Uterus (tissue), 4 donors: Measurements from ENCODE around the gene ARPC3. TPM values are rescaled to one million over a fixed set of nuclear protein-coding genes. Genes with fewer than 3 reads are reported as not detected.
"Not testable (repeated sequence)": the region's sequence is repeated elsewhere in the genome, so short reads cannot be mapped to it uniquely, and the experiment has no call there.

Experiments used
- DNase-seq, 2 donors: peaks; one replicate each; pipeline ENCODE4 v3.0.0-alpha.2; 2019 to 2020
- H3K27ac ChIP-seq, 2 donors: fragments of 200-600 bp; sonication (generic); 1 replicate in 1 of 2; 2 replicates in 1 of 2; pipeline ENCODE4 v1.5.1; 2016 to 2018
- H3K27me3 ChIP-seq, 2 donors: fragments of 200-600 bp; sonication (generic); one replicate each; pipeline ENCODE4 v1.5.1; 2018 to 2019; ENCODE audit warnings: control low read depth in 1 of 2
- H3K36me3 ChIP-seq, 2 donors: fragments of 200-600 bp; sonication (generic); one replicate each; pipeline ENCODE4 v1.5.1; 2019; ENCODE audit warnings: control low read depth in 1 of 2
- H3K4me1 ChIP-seq, 2 donors: fragments of 200-600 bp; sonication (generic); one replicate each; pipeline ENCODE4 v1.5.1; 2018 to 2019; ENCODE audit warnings: control low read depth in 1 of 2
- H3K4me3 ChIP-seq, 2 donors: fragments of 200-600 bp; sonication (generic); 1 replicate in 1 of 2; 2 replicates in 1 of 2; pipeline ENCODE4 v1.5.1; 2018 to 2019; ENCODE audit warnings: mild to moderate bottlenecking in 1 of 2
- H3K9me3 ChIP-seq, 2 donors: fragments of 200-600 bp; sonication (generic); one replicate each; pipeline ENCODE4 v1.5.1; 2019; ENCODE audit warnings: control low read depth in 1 of 2
- POLR2A ChIP-seq, 2 donors: fragments of 450-650 bp; IDR thresholded peaks; one replicate each; pipeline ENCODE4 v1.6.1; 2016; ENCODE audit warnings: antibody characterized with exemption in 2 of 2, mild to moderate bottlenecking in 1 of 2, moderate library complexity in 1 of 2
- intact Hi-C: fragments of 100-400 bp; cut with DNase I; formaldehyde crosslinking; loops from one replicate; pipeline ENCODE4 v1.15.1; 2023; ENCODE audit warnings: low total_unique reads
- total RNA-seq, 4 donors: library from RNA; depleted of rRNA in 3 of 4; stranded (reverse); fragments of >200 nt in 3 of 4; gene quantifications; one replicate each; pipeline versions ENCODE4 v1.1.0 to v1.2.4, GENCODE V29; 2014 to 2023
- TF ChIP-seq, protein P1 (sequence below), 4 experiments: fragments of 200-600 bp in 2 of 4; fragments of 450-650 bp in 2 of 4; sonication (generic) in 2 of 4; IDR thresholded peaks; one replicate each; pipeline ENCODE4 v1.5.1; 2016 to 2019; ENCODE audit warnings: antibody characterized with exemption in 4 of 4, mild to moderate bottlenecking in 2 of 4, moderate library complexity in 1 of 4
- donor health status: DM: yes; HTN: yes; CAD: no.

The ARPC3 gene
- total RNA-seq, 4 donors from 2014 or later: 106 to 132 (median 118) TPM

DNA sequence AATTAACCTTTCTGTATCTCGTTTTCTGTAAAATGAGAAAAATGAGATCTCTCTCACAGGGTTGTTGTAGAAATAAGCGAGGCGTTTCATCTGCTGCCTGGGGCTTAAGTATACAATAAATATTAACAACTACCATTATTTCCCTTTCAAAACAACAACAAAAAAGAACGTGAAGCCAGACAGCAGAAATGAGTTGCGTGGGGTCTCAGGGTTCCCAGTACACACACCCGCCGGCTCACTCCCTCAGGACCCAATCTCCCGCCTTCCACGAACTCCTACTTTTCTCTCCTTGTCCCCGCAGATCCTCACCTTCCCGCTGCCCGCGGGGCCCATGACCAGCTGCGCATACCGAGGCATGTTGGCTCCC, 17.7 kb upstream of the ARPC3 start:
- H3K27ac ChIP-seq: peak overlapping the region; percentile 97 to 99
- peaks cover 9 to 15% of the 10 kb centered on the region in 2 donors for H3K4me1 ChIP-seq
- DNase-seq: no peak
- no peaks in the 10 kb centered on the region for H3K36me3 ChIP-seq
- TF ChIP-seq, protein P1, sequence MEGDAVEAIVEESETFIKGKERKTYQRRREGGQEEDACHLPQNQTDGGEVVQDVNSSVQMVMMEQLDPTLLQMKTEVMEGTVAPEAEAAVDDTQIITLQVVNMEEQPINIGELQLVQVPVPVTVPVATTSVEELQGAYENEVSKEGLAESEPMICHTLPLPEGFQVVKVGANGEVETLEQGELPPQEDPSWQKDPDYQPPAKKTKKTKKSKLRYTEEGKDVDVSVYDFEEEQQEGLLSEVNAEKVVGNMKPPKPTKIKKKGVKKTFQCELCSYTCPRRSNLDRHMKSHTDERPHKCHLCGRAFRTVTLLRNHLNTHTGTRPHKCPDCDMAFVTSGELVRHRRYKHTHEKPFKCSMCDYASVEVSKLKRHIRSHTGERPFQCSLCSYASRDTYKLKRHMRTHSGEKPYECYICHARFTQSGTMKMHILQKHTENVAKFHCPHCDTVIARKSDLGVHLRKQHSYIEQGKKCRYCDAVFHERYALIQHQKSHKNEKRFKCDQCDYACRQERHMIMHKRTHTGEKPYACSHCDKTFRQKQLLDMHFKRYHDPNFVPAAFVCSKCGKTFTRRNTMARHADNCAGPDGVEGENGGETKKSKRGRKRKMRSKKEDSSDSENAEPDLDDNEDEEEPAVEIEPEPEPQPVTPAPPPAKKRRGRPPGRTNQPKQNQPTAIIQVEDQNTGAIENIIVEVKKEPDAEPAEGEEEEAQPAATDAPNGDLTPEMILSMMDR (IDR thresholded peaks at IDR 0.05): no peak
- no peak for TF ChIP-seq POLR2A (IDR thresholded peaks at IDR 0.05)
- intact Hi-C loops: no loop called here
- no peaks in the 10 kb centered on the region for H3K9me3 ChIP-seq
- H3K4me3 ChIP-seq: peak overlapping the region; percentile 81 to 85
- H3K27me3 ChIP-seq: no peaks in the 10 kb centered on the region

DNA sequence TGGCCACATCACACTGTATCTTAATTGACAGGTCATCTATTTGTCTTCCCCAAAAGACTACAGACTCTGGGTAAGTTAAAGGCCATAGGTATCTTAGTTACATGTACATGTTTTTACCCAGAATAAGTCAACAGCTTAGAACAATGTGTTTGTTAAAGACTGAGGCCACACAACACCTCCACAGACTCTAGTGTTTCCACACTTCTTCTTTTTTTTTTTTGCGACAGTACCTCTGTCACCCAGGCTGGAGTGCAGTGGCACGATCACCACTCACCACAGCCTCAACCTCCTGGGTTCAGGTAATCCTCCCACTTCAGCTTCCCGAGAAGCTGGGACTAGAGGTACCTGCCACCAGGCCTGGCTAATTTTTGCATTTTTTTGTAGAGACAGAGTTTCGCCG, 16.7 kb upstream of the ARPC3 start:
- H3K9me3 ChIP-seq: no peaks in the 10 kb centered on the region
- no peaks in the 10 kb centered on the region for H3K36me3 ChIP-seq
- H3K4me1 ChIP-seq: peaks cover 9 to 15% of the 10 kb centered on the region in 2 donors
- H3K27me3 ChIP-seq: no peaks in the 10 kb centered on the region
- H3K27ac ChIP-seq: no peak overlapping the region
- H3K4me3 ChIP-seq: peak overlapping the region in 1 of 2 donors; percentile 85
- no peak for TF ChIP-seq POLR2A (IDR thresholded peaks at IDR 0.05)
- DNase-seq: no peak
- intact Hi-C loops: no loop called here

DNA sequence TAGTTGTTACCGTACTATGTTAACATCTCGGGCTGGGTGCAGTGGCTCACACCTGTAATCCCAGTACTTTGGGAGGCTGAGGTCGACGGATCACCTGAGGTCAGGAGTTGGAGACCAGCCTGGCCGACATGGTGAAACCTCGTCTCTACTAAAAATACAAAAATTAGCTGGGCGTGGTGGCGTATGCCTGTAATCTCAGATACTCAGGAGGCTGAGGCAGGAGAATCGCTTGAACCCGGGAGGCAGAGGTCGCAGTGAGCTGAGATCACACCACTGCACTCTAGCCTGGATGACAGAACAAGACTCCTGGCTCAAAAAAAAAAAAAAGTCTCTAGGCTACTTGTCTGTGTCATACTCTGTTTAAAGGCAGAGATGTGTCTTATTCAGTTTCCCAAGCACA, 15.6 kb upstream of the ARPC3 start:
- H3K9me3 ChIP-seq, DNase-seq, intact Hi-C loops, H3K36me3 ChIP-seq, H3K27me3 ChIP-seq, H3K27ac ChIP-seq, H3K4me3 ChIP-seq: not testable (repeated sequence)
- peaks cover 9 to 15% of the 10 kb centered on the region in 2 donors for H3K4me1 ChIP-seq

DNA sequence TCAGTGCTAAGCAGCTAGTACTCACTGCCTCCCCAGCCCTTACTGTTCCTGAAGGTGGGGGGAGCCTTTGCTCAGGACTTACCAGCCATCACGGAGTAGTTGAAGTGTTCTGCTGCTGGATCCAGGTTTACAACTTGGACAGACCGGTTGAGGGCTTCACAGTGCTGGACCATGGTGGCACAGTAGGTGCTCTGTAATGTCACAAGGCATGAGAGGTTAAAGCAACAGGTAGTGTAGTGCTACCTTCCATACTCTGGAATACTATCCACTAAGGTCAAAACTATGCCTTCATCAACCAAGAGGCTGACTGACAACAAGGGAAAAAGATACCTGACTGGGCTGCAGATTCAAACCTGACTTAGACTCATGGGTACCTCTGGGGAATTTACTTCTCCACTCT, 14.9 kb upstream of the ARPC3 start:
- intact Hi-C loops: no loop called here
- no peaks in the 10 kb centered on the region for H3K9me3 ChIP-seq
- no peaks in the 10 kb centered on the region for H3K27me3 ChIP-seq
- no peaks in the 10 kb centered on the region for H3K36me3 ChIP-seq
- no peak overlapping the region for H3K27ac ChIP-seq
- peaks cover 9 to 15% of the 10 kb centered on the region in 2 donors for H3K4me1 ChIP-seq
- H3K4me3 ChIP-seq: no peak overlapping the region
- no peak for DNase-seq
- no peak for TF ChIP-seq POLR2A (IDR thresholded peaks at IDR 0.05)
- TF ChIP-seq, protein P1 (IDR thresholded peaks at IDR 0.05): no peak

DNA sequence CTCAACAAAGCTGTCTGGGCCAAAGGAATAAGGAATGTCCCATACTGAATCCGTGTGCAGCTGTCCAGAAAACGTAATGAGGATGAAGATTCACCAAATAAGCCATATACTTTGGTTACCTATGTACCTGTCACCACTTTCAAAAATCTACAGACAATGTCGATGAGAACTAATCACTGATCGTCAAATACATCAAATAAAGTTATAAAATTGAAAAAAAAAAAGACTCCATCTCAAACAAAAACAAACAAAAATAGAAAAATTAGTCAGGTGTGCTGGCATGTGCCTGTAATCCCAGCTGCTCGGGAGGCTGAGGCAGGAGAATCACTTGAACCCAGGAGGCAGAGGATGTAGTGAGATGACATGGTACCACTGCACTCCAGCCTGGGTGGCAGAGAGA, 11.1 kb upstream of the ARPC3 start:
- H3K36me3 ChIP-seq, H3K27me3 ChIP-seq, intact Hi-C loops, H3K27ac ChIP-seq, H3K9me3 ChIP-seq, H3K4me3 ChIP-seq, H3K4me1 ChIP-seq, DNase-seq: not testable (repeated sequence)

DNA sequence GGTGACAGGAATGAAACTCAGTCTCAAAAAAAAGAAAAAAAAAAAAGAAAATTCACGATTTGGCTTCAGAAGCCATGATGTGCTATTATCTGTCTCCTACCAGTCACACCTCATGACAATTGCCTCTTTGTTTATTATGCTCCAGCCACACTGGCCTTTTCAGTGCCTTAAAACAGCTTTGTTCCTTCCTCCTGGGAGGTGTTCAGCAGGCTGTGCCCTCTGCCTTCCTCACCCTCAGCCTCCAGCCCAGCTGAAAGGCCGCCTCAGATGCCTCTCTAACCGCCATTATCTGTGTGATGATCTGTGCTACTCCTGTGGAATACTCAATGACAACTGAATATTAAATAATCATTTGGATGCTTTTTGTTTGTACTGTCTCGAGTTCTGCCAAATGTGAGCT, 8.6 kb upstream of the ARPC3 start:
- intact Hi-C loops: no loop called here
- Histone ChIP-seq H3K27me3 (no peaks in the 10 kb centered on the region), H3K27ac (no peak overlapping the region), H3K36me3 (no peaks in the 10 kb centered on the region), H3K9me3 (no peaks in the 10 kb centered on the region), H3K4me3 (no peak overlapping the region), H3K4me1 (no peaks in the 10 kb centered on the region)
- no peak for TF ChIP-seq POLR2A (IDR thresholded peaks at IDR 0.05)
- TF ChIP-seq, protein P1 (IDR thresholded peaks at IDR 0.05): no peak
- DNase-seq: no peak

DNA sequence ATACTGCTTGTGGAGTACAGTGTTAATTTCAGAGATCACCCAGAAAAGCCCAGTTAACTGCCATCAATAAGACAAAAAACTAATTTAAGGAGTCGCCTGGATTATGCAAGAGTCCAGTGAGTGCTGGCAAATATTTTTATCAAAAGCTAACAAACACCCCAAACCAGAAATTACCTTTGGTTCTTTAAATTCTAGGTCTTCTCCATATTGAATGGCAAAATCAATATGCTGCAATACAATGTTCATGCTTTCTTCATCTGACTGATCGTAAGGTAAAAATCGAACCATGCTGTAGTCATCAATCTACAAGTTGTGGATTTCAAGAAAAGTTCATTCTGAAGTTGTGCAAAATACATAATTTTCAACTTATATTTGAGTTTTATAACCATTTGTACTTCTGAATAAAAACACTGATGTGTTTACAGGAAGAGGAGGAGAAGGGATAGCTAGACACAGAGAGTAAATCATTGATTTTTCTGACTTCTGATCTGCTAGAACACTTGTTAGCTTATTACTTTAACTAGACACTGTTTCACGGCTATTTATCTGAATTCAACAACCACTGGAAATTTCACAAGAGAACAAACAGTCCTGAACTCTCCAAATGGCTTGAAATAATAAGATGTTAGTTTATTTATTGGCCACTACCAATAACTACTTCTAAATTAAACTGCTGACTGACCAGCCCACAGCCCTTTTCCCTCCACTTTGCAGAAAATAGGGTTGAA, 3.6 kb upstream of the ARPC3 start:
- Histone ChIP-seq H3K4me3 (no peak overlapping the region), H3K27ac (no peak overlapping the region), H3K4me1 (peaks cover 0 to 5% of the 10 kb centered on the region in 2 donors), H3K27me3 (no peaks in the 10 kb centered on the region), H3K9me3 (no peaks in the 10 kb centered on the region), H3K36me3 (no peaks in the 10 kb centered on the region)
- no peak for DNase-seq
- TF ChIP-seq POLR2A (IDR thresholded peaks at IDR 0.05): no peak
- TF ChIP-seq, protein P1 (IDR thresholded peaks at IDR 0.05): no peak
- intact Hi-C loops: no loop called here
